ENCODE measurements around the gene HELZ2.

GRCh38 chr20:63561624-63562396 is 12.2 kb downstream of the HELZ2 start:
- TF ChIP-seq GATA2 (CRISPR knock-in tag; IDR thresholded peaks at IDR 0.05) (no peak), CTCF (IDR thresholded peaks at IDR 0.05) (no peak), SMC3 (IDR thresholded peaks at IDR 0.05; ENCODE audit: low read depth, low read length) (no peak), POLR2AphosphoS5 (IDR thresholded peaks at IDR 0.05; ENCODE audit: low read depth, low read length) (no peak), SIN3A (IDR thresholded peaks at IDR 0.05; ENCODE audit: borderline replicate concordance, low read depth, low read length) (no peak), RFX5 (IDR thresholded peaks at IDR 0.05; ENCODE audit: low read length) (no peak)
- TF ChIP-seq, protein P1, sequence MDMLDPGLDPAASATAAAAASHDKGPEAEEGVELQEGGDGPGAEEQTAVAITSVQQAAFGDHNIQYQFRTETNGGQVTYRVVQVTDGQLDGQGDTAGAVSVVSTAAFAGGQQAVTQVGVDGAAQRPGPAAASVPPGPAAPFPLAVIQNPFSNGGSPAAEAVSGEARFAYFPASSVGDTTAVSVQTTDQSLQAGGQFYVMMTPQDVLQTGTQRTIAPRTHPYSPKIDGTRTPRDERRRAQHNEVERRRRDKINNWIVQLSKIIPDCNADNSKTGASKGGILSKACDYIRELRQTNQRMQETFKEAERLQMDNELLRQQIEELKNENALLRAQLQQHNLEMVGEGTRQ (IDR thresholded peaks at IDR 0.05; ENCODE audit: borderline replicate concordance, low read depth, low read length) = no peak

All from SK-N-SH (cell line).